ENCODE measurements around the gene DUS1L. TPM values are rescaled to one million over a fixed set of nuclear protein-coding genes. Genes with fewer than 3 reads are reported as not detected.

Gene DUS1L
- total RNA-seq, 1 donor from 2014 or later, result 74.1 TPM

GRCh38 chr17:82101301-82101715 is 35.7 kb upstream of the DUS1L start:
- Mint-ChIP-seq H3K36me3 (ENCODE audit: low read depth, unreplicated experiment) (peaks cover 4% of the 10 kb centered on the region), H3K27me3 (ENCODE audit: unreplicated experiment) (peaks cover 7% of the 10 kb centered on the region), H3K4me1 (ENCODE audit: unreplicated experiment) (peaks cover 9% of the 10 kb centered on the region), H3K27ac (ENCODE audit: unreplicated experiment) (no peak overlapping the region), H3K4me3 (ENCODE audit: unreplicated experiment) (peak overlapping the region; percentile 69), H3K9me3 (ENCODE audit: unreplicated experiment) (no peaks in the 10 kb centered on the region)
- TF ChIP-seq, protein P1, sequence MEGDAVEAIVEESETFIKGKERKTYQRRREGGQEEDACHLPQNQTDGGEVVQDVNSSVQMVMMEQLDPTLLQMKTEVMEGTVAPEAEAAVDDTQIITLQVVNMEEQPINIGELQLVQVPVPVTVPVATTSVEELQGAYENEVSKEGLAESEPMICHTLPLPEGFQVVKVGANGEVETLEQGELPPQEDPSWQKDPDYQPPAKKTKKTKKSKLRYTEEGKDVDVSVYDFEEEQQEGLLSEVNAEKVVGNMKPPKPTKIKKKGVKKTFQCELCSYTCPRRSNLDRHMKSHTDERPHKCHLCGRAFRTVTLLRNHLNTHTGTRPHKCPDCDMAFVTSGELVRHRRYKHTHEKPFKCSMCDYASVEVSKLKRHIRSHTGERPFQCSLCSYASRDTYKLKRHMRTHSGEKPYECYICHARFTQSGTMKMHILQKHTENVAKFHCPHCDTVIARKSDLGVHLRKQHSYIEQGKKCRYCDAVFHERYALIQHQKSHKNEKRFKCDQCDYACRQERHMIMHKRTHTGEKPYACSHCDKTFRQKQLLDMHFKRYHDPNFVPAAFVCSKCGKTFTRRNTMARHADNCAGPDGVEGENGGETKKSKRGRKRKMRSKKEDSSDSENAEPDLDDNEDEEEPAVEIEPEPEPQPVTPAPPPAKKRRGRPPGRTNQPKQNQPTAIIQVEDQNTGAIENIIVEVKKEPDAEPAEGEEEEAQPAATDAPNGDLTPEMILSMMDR (IDR thresholded peaks at IDR 0.05; ENCODE audit: unreplicated experiment), result no peak
- DNase-seq (ENCODE audit: low spot score), result no peak

- Mint-ChIP-seq H3K27me3 (ENCODE audit: unreplicated experiment) (peaks cover 7% of the 10 kb centered on the region), H3K36me3 (ENCODE audit: low read depth, unreplicated experiment) (peaks cover 4% of the 10 kb centered on the region), H3K4me1 (ENCODE audit: unreplicated experiment) (peaks cover 4% of the 10 kb centered on the region), H3K9me3 (ENCODE audit: unreplicated experiment) (no peaks in the 10 kb centered on the region), H3K4me3 (ENCODE audit: unreplicated experiment) (peak overlapping the region; percentile 69), H3K27ac (ENCODE audit: unreplicated experiment) (no peak overlapping the region)
- TF ChIP-seq, protein P1 (IDR thresholded peaks at IDR 0.05; ENCODE audit: unreplicated experiment), result no peak
- no peak for DNase-seq (ENCODE audit: low spot score)
Observed at GRCh38 chr17:82100502-82101298, 35.1 kb upstream of the DUS1L start.

GRCh38 chr17:82098939-82099763 is 33.5 kb upstream of the DUS1L start:
- Mint-ChIP-seq H3K9me3 (ENCODE audit: unreplicated experiment) (no peaks in the 10 kb centered on the region), H3K27ac (ENCODE audit: unreplicated experiment) (peak overlapping the region; percentile 9), H3K4me3 (ENCODE audit: unreplicated experiment) (peak overlapping the region; percentile 67), H3K4me1 (ENCODE audit: unreplicated experiment) (peaks cover 4% of the 10 kb centered on the region), H3K36me3 (ENCODE audit: low read depth, unreplicated experiment) (peaks cover 4% of the 10 kb centered on the region), H3K27me3 (ENCODE audit: unreplicated experiment) (peaks cover 7% of the 10 kb centered on the region)
- TF ChIP-seq, protein P1 (IDR thresholded peaks at IDR 0.05; ENCODE audit: unreplicated experiment), result no peak
- DNase-seq (ENCODE audit: low spot score), result no peak

GRCh38 chr17:82098169-82098938 is 32.8 kb upstream of the DUS1L start, which contains the start of gene FASN:
Gene FASN (minus strand): TSS chr17:82098236. CDS start chr17:82096445, 1,791 bp downstream.
- no peaks in the 10 kb centered on the region for H3K4me1 Mint-ChIP-seq (ENCODE audit: unreplicated experiment)

More at GRCh38 chr17:82098169-82098938, 32.8 kb upstream of the DUS1L start, which contains the start of gene FASN:
- peak; percentile 95 for DNase-seq (ENCODE audit: low spot score)
- Mint-ChIP-seq H3K4me3 (ENCODE audit: unreplicated experiment) (peak within 1 kb of the TSS; percentile 47), H3K36me3 (ENCODE audit: low read depth, unreplicated experiment) (peaks cover 1% of the 10 kb centered on the region), H3K27ac (ENCODE audit: unreplicated experiment) (no peak within 1 kb of the TSS), H3K27me3 (ENCODE audit: unreplicated experiment) (peaks cover 7% of the 10 kb centered on the region), H3K9me3 (ENCODE audit: unreplicated experiment) (no peaks in the 10 kb centered on the region)
- TF ChIP-seq, protein P1 (IDR thresholded peaks at IDR 0.05; ENCODE audit: unreplicated experiment), result no peak

Data from endothelial cell (in vitro differentiated cells).